ENCODE results near the gene SF3B4. TPM values are rescaled to one million over a fixed set of nuclear protein-coding genes. Genes with fewer than 3 reads are reported as not detected.

SF3B4 gene
- total RNA-seq, 1 donor from 2014 or later = 45.5 TPM

- intact Hi-C loops (cut with DNase I) = no loop called here
- Histone ChIP-seq H3K4me3 (peak overlapping the region; percentile 99), H3K9me3 (no peaks in the 10 kb centered on the region), H3K27ac (no peak overlapping the region), H3K36me3 (peaks cover 54% of the 10 kb centered on the region), H3K27me3 (ENCODE audit: low read depth) (no peaks in the 10 kb centered on the region), H3K4me1 (peaks cover 43% of the 10 kb centered on the region)
- no peak for DNase-seq
- no peak for TF ChIP-seq CTCF (IDR thresholded peaks at IDR 0.05)
- no peak for ATAC-seq
Observed at GRCh38 chr1:149926296-149926695, 1.3 kb downstream of the SF3B4 start.

- ATAC-seq = no peak
- Histone ChIP-seq H3K36me3 (peaks cover 51% of the 10 kb centered on the region), H3K27me3 (ENCODE audit: low read depth) (no peaks in the 10 kb centered on the region), H3K4me1 (peaks cover 43% of the 10 kb centered on the region), H3K9me3 (no peaks in the 10 kb centered on the region), H3K27ac (no peak overlapping the region), H3K4me3 (no peak overlapping the region)
- intact Hi-C loops (cut with DNase I) = no loop called here
- TF ChIP-seq CTCF (IDR thresholded peaks at IDR 0.05) = no peak
- DNase-seq = no peak
Observed at GRCh38 chr1:149925751-149926150, 1.9 kb downstream of the SF3B4 start.

GRCh38 chr1:149925345-149925744 lies 2.3 kb downstream of the SF3B4 start:
- Histone ChIP-seq H3K4me3 (no peak overlapping the region), H3K27ac (no peak overlapping the region), H3K27me3 (ENCODE audit: low read depth) (no peaks in the 10 kb centered on the region), H3K4me1 (peaks cover 43% of the 10 kb centered on the region), H3K9me3 (no peaks in the 10 kb centered on the region), H3K36me3 (peaks cover 49% of the 10 kb centered on the region)
- DNase-seq (no peak), ATAC-seq (no peak)
- TF ChIP-seq CTCF (IDR thresholded peaks at IDR 0.05) = no peak
- intact Hi-C loops (cut with DNase I) = no loop called here

GRCh38 chr1:149923626-149924025 lies 4.0 kb downstream of the SF3B4 start:
- intact Hi-C loops (cut with DNase I) = no loop called here

GRCh38 chr1:149917571-149918144 lies 9.9 kb downstream of the SF3B4 start, which contains the start of gene SV2A:
SV2A (minus strand) TSS chr1:149917844; CDS start chr1:149913840, 4,004 bp downstream.
- H3K4me3 ChIP-seq = peak within 1 kb of the TSS; percentile 54
- peaks cover 9% of the 10 kb centered on the region for H3K27me3 ChIP-seq (ENCODE audit: low read depth)
- ATAC-seq = peak; percentile 56 to 59
- intact Hi-C loops (cut with DNase I) = no loop called here
- H3K36me3 ChIP-seq = peaks cover 7% of the 10 kb centered on the region
- H3K4me1 ChIP-seq = peaks cover 11% of the 10 kb centered on the region
- no peak within 1 kb of the TSS for H3K27ac ChIP-seq
- no peaks in the 10 kb centered on the region for H3K9me3 ChIP-seq
- DNase-seq = no peak
- no peak for TF ChIP-seq CTCF (IDR thresholded peaks at IDR 0.05)

More at GRCh38 chr1:149923626-149924025, 4.0 kb downstream of the SF3B4 start:
- no peak for TF ChIP-seq CTCF (IDR thresholded peaks at IDR 0.05)
- Histone ChIP-seq H3K27me3 (ENCODE audit: low read depth) (no peaks in the 10 kb centered on the region), H3K27ac (no peak overlapping the region), H3K4me1 (peaks cover 35% of the 10 kb centered on the region), H3K9me3 (no peaks in the 10 kb centered on the region), H3K36me3 (peaks cover 49% of the 10 kb centered on the region), H3K4me3 (no peak overlapping the region)
- ATAC-seq = no peak
- no peak for DNase-seq
